ENCODE data around the gene FANCC.

FANCC gene

DNA sequence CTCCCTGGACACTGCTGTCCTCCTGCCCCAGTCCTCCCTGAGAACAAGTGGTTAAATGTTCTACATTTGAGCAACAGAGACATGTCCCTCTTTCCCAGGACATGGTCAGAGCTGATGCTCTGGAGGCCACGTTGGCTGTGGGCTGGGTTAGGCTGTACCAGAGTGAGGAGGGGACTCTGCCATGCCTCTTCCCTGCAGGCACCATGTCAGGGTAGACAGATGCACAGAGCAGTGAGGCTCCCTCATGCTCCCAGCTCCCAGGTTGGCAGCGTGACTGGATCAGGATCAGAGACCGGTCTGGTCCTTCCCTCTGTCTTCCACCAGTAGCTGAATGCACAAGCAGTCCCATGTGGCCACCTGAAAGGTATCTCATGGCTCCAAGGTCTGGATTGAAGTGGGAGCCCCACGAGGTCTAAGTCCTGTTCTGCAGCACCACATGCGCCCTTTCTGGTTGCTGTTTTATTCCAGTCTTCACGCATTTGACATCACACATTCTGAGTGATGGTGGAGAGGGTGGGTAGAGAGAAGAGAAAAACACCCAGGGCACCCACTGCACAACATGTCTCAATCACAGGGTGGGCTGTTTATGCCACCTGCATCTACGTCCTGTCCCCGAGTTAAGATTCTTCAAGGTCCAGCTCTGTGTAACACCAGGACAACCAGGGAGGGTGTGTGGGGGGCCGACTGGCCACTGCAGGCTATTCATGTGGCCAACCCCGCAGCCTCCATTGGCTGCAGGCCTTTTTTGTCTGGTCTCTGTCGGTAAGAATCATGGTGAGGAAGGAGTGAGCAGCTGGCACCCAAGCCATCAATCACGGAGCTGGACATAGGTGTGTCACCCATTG lies 204.9 kb downstream of the FANCC start:
- no peak for DNase-seq

DNA sequence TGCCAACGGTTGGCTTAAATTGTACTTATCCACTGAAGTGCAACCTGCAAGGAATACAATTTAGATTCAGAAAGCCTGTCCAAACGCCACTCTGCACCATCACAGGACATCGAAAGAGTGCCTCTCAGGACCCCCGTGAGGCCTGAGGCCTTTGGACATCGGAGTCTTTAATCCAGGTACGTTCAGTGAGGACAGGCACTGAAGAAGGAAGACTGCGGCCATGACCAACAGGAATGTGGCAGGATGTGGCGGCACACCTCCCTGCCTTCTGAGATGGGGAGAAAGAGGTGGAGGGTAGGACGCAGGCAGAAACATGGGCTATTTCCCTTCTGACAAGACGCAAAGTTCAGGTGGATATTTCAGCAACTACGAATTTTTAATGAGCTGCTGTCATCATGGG lies 205.8 kb downstream of the FANCC start:
- no peak for DNase-seq

- no peak for DNase-seq
Observed at GRCh38 chr9:95110921-95111525, 206.5 kb downstream of the FANCC start.

DNA sequence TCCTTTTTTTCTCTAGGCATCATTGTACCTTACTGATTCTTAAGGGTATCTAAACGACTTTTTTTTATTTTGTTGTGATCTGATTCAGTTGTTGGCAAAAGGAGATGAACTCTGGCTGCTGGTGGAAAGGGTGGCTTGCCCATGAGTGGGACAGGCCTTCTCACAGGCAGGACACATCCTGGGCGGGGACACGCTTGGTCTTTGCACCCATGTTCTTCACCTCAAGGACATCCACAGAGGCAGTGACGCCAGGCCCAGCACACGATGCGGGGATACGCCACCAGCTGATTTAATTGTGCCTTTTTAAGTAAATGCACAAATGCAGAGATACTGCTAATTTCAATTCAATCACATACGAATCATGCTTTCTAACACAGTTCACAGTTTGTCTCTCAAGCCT lies 208.1 kb downstream of the FANCC start:
- DNase-seq: no peak

DNA sequence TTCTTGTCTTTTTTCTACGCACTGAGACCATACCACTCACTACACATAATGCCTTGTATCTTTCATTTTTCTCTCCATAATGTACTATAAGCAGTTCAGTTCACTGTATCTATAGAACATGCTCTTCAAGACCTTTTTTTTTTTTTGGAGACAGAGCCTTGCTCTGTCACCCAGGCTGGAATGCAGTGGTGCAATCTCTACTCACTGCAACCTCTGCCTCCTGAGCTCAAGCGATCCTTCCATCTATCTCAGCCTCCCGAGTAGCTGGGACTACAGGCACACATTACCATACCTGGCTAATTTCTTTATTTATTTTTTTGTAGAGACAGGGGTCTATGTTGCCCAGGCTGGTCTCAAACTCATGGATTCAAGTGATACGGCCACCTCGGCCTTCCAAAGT lies 208.7 kb downstream of the FANCC start:
- no peak for DNase-seq

DNA sequence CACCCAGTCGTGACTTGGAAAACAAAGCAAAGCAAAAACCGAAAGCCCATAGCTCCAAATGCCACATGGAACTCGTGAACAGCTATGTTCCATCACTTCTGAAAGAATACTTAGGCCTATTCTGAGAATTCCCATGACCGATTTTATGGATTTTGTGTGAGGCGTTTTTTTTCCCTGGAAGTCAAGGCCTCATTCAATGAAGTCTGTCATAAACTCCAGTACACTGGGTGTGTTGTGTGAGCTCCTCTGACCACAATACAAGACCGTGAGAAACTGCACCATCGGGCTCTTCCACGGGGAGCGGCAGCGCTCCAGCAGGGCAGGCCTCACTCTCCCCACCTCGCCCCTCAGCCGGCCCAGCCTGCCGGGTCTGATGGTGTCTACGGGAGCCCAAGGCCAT lies 209.5 kb downstream of the FANCC start:
- DNase-seq: no peak

GRCh38 chr9:95107001-95107749 lies 210.3 kb downstream of the FANCC start:
- no peak for DNase-seq

DNA sequence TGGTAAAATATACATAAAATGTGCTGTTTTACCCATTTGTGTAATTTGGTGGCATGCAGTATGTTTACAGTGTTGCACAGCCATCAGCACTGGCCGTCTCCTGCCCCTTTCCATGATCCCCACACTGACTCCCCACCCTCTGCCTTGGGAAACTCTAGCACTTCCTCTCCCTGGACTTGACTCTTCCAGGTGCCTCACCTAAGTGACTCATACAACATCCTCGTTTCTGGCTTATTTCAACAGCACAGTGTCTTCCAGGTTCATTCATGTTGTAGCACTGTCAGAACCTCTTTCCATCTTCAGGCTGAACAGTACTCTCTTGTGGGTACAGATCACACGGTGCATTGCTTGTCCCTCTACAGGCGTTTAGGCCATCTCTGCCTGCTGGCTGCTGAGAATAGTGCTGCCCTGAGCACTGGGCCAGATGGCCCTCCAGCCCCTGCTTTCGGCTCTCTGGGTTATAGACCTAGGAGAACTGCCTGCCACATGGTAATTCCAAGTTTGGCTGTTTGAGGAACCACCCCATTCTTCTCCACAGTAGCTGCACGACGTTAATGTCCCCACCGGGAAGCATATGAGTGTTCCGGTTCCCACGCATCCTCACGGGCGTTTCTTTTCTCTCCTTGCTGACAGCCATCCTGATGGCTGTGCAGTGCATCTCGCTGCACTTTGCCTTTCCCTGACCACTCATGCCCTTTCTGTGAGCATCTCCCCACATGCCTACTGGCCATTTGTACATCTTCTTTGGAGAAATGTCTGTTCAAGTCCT lies 211.8 kb downstream of the FANCC start:
- DNase-seq: no peak

DNA sequence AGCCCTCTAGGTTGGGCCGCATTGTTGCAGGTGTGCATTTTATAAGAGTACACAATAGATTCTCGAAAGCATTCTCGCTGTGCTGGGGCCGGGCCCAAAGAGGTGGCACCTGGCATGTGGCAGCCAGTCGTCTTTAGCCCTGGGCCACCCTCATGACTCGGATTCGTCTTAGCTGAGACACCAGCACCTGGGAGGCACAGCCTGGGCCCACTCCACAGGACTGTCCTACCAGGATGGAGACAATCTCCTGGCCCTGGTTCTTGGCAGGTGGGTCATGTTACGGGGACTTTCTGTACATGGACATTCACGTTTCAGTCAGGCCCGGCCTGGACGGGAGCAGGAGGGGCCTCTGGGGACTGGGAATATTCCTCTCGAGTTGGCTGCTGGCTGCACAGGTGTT lies 212.5 kb downstream of the FANCC start:
- no peak for DNase-seq

DNA sequence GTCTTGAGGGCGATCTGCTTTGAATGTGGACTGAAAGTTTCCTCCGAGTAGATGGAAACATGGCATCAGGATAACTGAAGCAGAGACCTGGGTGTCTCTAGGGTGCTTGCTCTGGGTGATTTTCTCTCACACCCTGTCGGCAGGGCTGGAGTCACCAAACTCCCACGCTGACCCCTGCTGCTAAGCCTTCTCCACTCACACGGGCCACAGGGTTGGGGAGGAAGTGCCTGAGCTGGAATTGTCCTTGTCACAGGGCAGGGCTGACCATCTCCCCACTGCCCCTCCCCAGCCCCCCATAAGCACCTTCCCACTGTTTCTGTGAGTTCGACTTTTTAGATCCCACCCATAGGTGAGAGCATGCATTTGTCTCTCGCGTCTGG lies 212.9 kb downstream of the FANCC start:
- DNase-seq: no peak

- DNase-seq: no peak
Observed at GRCh38 chr9:95103871-95104580, 213.5 kb downstream of the FANCC start.

GRCh38 chr9:95103281-95103771 lies 214.2 kb downstream of the FANCC start:
- no peak for DNase-seq

- DNase-seq: no peak
Observed at GRCh38 chr9:95102572-95102971, 214.9 kb downstream of the FANCC start.

DNA sequence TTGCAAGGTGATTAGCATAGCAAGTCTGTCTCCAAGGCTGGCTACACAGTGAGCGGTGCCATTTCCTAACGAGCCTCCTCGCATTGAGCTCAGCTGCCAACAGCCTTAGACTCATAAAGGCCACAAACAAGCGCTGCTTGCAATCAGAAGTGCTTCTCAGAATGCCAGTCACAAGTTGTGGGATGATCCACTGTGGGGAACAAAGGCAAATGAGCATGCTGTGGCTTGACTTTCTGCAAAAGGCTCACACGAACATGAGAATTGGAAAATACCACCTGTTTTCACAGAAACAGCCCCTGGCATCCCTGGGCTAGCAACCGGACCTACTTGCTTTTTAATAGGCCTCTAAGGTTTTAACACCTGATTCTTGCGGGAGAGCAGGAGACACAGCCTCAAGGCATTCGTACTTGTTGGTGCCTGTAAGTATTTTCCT lies 215.5 kb downstream of the FANCC start:
- no peak for DNase-seq

DNA sequence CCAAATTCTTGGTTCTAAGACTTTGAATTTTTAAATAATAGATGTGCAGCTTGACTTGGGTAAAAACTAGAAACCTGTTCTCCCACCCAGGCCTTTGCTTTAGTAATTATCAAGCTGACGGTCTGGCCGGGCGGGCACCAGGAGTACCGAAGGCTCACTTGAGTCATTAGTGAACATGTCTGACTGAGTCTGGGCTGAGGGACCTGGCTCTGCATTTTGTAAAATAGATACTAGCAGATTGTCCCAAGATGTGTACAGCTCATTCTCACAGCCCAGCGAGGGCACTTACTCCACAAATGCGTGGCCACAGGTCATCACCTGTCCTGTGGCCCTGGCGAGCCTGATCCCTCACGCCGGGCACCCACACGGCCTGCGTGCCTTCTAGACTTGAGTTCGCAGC lies 216.2 kb downstream of the FANCC start:
- DNase-seq: no peak

DNA sequence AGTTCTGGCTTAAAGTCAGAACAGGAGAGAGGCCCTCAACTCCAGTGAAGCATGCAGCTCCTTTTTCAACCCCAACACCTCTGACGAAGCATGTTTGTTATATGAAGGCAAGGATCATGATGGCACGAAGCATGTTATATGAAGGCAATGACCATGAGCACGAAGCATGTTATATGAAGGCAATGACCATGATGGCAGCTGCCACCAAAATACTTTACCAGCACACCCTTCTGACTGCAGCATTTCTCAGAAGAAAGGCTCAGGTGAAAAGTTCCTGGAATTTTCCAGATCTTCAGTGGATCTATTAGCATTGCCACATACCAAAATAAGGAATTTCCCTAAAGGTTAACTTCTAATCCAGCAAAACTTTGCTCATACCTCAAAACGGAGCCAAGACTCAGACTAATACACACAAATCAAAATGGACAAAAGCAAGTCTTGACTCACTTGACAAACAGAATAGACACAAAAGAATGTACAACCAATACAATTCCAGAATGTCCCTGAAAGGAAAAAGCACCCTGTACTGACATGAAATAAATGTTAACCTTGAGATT lies 217.4 kb downstream of the FANCC start:
- no peak for DNase-seq

GRCh38 chr9:95099321-95100070 lies 218.0 kb downstream of the FANCC start:
- no peak for DNase-seq

DNA sequence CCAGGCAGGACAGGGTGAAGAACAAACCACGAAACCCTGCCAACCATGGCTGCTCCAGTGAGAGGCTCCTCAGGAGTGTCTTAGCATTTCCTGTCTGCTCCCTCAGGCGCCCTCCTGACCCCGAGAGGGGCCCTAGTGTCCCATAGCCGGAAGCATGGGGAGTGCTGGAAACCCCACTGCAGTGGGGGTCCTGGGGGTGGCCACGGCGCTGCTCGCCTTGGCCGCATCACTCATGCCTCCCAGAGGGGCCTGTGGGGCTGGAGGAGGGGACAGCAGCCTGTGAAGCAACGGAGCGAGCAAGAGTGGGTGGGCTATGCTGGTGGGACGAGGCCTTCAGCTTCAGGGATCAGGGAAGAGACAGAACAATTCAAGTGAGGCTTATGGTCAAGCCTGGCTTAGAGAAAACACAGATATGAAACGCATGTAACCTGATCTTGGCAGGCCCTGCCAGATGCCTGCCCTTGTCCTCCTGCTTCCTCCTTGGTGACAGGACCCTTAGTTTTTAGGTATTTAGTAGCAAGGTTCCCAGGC lies 219.1 kb downstream of the FANCC start:
- DNase-seq: no peak

GRCh38 chr9:95097279-95097678 lies 220.2 kb downstream of the FANCC start:
- DNase-seq: no peak

- no peak for DNase-seq
Observed at GRCh38 chr9:95096807-95097206, 220.7 kb downstream of the FANCC start.

DNA sequence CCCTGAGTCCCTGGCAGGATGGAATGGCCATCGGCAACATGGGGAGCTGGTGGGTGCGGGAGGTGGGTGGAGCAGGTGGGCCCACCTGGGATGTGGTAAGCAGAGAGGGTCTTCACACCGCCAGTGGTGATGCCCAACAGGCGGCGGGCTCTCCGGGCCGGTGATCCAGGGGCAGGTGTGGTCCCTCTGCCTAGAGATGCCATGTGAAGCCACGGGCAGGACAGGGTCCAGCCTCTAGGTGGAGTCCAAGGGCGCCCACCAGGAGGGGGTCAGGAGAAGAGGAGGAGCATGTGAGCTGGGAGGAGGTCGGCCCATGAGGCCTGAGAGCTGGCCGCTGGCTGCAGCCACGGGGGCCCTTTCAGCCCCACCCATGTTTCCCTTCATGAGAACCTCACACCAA lies 221.1 kb downstream of the FANCC start:
- DNase-seq: no peak
